RPMI7951 (cell line): ENCODE measurements around the gene CLDN3. TPM values are rescaled to one million over a fixed set of nuclear protein-coding genes. Genes with fewer than 3 reads are reported as not detected.
"Not testable (repeated sequence)": the region's sequence is repeated elsewhere in the genome, so short reads cannot be mapped to it uniquely, and the experiment has no call there.

ENCODE experiments used
- DNase-seq: peaks from one replicate; pipeline ENCODE4 v3.0.0-alpha.2; 2012; ENCODE audit warnings: low read depth
- total RNA-seq: library from RNA; depleted of rRNA; stranded (reverse); fragments of >200 nt; shearing (Covaris generic); gene quantifications from 2 replicates; pipeline ENCODE4 v1.2.3, GENCODE V29; 2014; rRNA removed

CLDN3 gene
- total RNA-seq = not detected in 2 replicates

- DNase-seq = no peak
These were observed at the start of gene CLDN3 for GRCh38 chr7:73770002-73770859. Gene CLDN3 (minus strand): TSS chr7:73770270. CDS start chr7:73770049, 221 bp downstream.

GRCh38 chr7:73817121-73817520 is 47.1 kb upstream of the CLDN3 start:
- no peak for DNase-seq

- DNase-seq = no peak
These were observed 45.4 kb upstream of the CLDN3 start for GRCh38 chr7:73815436-73815835.

- DNase-seq = no peak
These were observed 42.9 kb upstream of the CLDN3 start for GRCh38 chr7:73812996-73813395.

GRCh38 chr7:73811760-73812168 is 41.7 kb upstream of the CLDN3 start:
- DNase-seq = peak; percentile 58

GRCh38 chr7:73810998-73811360 is 40.9 kb upstream of the CLDN3 start:
- no peak for DNase-seq

- peak; percentile 78 for DNase-seq
These were observed 39.4 kb upstream of the CLDN3 start for GRCh38 chr7:73809467-73809951.

GRCh38 chr7:73802459-73802858 is 32.4 kb upstream of the CLDN3 start:
- no peak for DNase-seq

- no peak for DNase-seq
These were observed 31.5 kb upstream of the CLDN3 start for GRCh38 chr7:73801577-73801976.

GRCh38 chr7:73799282-73800141 is 29.4 kb upstream of the CLDN3 start:
- peak; percentile 62 for DNase-seq

GRCh38 chr7:73797176-73797575 is 27.1 kb upstream of the CLDN3 start:
- not testable (repeated sequence) for DNase-seq

- not testable (repeated sequence) for DNase-seq
These were observed 26.6 kb upstream of the CLDN3 start for GRCh38 chr7:73796656-73797055.

- not testable (repeated sequence) for DNase-seq
These were observed 25.1 kb upstream of the CLDN3 start for GRCh38 chr7:73795188-73795587.

GRCh38 chr7:73791170-73791690 is 21.2 kb upstream of the CLDN3 start:
- DNase-seq = peak; percentile 45

- no peak for DNase-seq
These were observed 19.0 kb upstream of the CLDN3 start for GRCh38 chr7:73789051-73789450.

GRCh38 chr7:73787786-73788048 is 17.6 kb upstream of the CLDN3 start:
- not testable (repeated sequence) for DNase-seq

GRCh38 chr7:73786588-73786987 is 16.5 kb upstream of the CLDN3 start:
- no peak for DNase-seq

GRCh38 chr7:73779517-73779916 is 9.4 kb upstream of the CLDN3 start:
- DNase-seq = no peak

- no peak for DNase-seq
These were observed 8.8 kb upstream of the CLDN3 start for GRCh38 chr7:73778801-73779389.

- DNase-seq = peak; percentile 60
These were observed 4.9 kb upstream of the CLDN3 start for GRCh38 chr7:73774923-73775322.

- DNase-seq = no peak
These were observed 3.8 kb upstream of the CLDN3 start for GRCh38 chr7:73773700-73774517.
